ENCODE results near the gene SMOC2. TPM values are rescaled to one million over a fixed set of nuclear protein-coding genes. Genes with fewer than 3 reads are reported as not detected.

Gene SMOC2
- total RNA-seq, 1 experiment from 2014 or later: 0.42 TPM

DNA sequence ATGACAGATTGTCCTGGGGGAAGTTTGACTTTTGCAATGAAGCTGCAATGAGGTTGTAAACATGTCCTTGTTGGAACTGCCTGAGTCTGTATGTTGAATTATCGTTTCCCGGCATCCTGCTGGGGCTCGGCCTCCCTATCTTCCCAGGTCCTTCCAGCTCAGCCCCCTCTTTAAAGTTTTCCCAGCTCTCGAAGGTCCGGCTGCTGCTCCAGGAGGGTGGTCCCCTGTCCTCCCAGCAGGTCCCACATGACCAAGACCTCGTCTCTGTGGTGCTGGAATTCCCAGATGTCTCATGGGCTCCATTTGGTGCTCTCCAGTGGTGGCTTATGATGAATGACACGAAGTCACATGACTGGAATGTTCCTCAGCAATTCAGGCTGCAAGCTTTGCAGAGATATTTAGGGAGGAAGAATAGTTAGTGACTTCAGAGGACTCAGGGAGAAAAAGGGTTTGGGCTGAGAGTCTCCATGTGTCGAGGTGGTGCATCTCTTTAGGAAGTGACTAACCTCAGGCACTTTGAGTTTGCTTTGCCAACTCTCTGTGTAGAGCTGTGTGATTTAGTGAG lies 21.4 kb downstream of the SMOC2 start:
- Histone ChIP-seq H3K79me2 (ENCODE audit: insufficient read depth, low read length) (no peaks in the 10 kb centered on the region), H3K9me3 (ENCODE audit: control insufficient read depth in 1 of 2, insufficient read depth in 1 of 2, low read depth in 1 of 2, low read length in 2 of 2) (no peaks in the 10 kb centered on the region), H3K27me3 (ENCODE audit: insufficient read depth, low read length) (peaks cover 20% of the 10 kb centered on the region), H4K20me1 (ENCODE audit: insufficient read depth) (no peaks in the 10 kb centered on the region), H3K9ac (ENCODE audit: low read length) (no peak overlapping the region), H3K9me2 (ENCODE audit: insufficient read depth) (no peaks in the 10 kb centered on the region), H3K4me2 (ENCODE audit: low read length) (no peak overlapping the region), H3K4me3 (replicated peaks in 1 of 2; ENCODE audit: low read depth in 1 of 2, low read length in 2 of 2) (no peak overlapping the region), H3K27ac (ENCODE audit: low read depth, low read length) (no peak overlapping the region), H3K4me1 (ENCODE audit: control insufficient read depth in 1 of 2, insufficient read depth in 2 of 2, low read length in 2 of 2) (no peaks in the 10 kb centered on the region), H3K36me3 (ENCODE audit: control insufficient read depth in 1 of 2, insufficient read depth in 2 of 2, low read length in 2 of 2) (no peaks in the 10 kb centered on the region), H2AFZ (ENCODE audit: low read depth, low read length, poor library complexity, severe bottlenecking) (no peak overlapping the region)
- no peak for DNase-seq (ENCODE audit: low read depth, low spot score)
- TF ChIP-seq ZBTB33 (IDR thresholded peaks at IDR 0.05; ENCODE audit: extremely low read depth, insufficient replicate concordance, low read length) (no peak), JUND (IDR thresholded peaks at IDR 0.05) (no peak), EGR1 (IDR thresholded peaks at IDR 0.05; ENCODE audit: low read depth) (no peak), CBX3 (IDR thresholded peaks at IDR 0.05; ENCODE audit: low read depth) (no peak), RAD21 (IDR thresholded peaks at IDR 0.05; ENCODE audit: low read depth) (no peak), EZH2 (IDR thresholded peaks at IDR 0.05) (no peak), EZH2phosphoT487 (IDR thresholded peaks at IDR 0.05; ENCODE audit: borderline replicate concordance) (no peak), ZNF274 (IDR thresholded peaks at IDR 0.05; ENCODE audit: low read depth, low read length) (no peak), CTCF (IDR thresholded peaks at IDR 0.05 in 2 of 3, conservative IDR thresholded peaks at IDR 0.05 in 1 of 3; ENCODE audit: borderline replicate concordance in 1 of 3, insufficient read depth in 1 of 3, low read depth in 2 of 3, low read length in 2 of 3) (no peak), SP1 (IDR thresholded peaks at IDR 0.05; ENCODE audit: low read depth) (no peak), POLR2AphosphoS5 (IDR thresholded peaks at IDR 0.05; ENCODE audit: low read depth, low read length) (no peak), POLR2A (IDR thresholded peaks at IDR 0.05; ENCODE audit: borderline replicate concordance, extremely low read depth, insufficient read depth, insufficient read length) (no peak), TCF7L2 (IDR thresholded peaks at IDR 0.05; ENCODE audit: borderline replicate concordance, extremely low read depth, insufficient read depth, insufficient read length) (no peak), REST (IDR thresholded peaks at IDR 0.05; ENCODE audit: low read depth) (no peak), SRF (IDR thresholded peaks at IDR 0.05; ENCODE audit: low read depth) (no peak), FOSL1 (IDR thresholded peaks at IDR 0.05; ENCODE audit: low read depth) (no peak), SIN3A (IDR thresholded peaks at IDR 0.05; ENCODE audit: low read depth) (no peak)
- TF ChIP-seq, protein P1, sequence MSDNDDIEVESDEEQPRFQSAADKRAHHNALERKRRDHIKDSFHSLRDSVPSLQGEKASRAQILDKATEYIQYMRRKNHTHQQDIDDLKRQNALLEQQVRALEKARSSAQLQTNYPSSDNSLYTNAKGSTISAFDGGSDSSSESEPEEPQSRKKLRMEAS (IDR thresholded peaks at IDR 0.05): no peak
- TF ChIP-seq, protein P2, sequence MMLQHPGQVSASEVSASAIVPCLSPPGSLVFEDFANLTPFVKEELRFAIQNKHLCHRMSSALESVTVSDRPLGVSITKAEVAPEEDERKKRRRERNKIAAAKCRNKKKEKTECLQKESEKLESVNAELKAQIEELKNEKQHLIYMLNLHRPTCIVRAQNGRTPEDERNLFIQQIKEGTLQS (IDR thresholded peaks at IDR 0.05): no peak
- BruUV-seq (replicated peaks): no TSS peak
- intact Hi-C loops (cut with micrococcal nuclease): no loop called here
- no peak for ATAC-seq
- RAD21 ChIA-PET (ENCODE audit: low non-redundant PET in 1 of 2, low total read pairs in 2 of 2, uncharacterized antibody in 2 of 2, unreplicated experiment in 2 of 2): no interaction called here
- CTCF ChIA-PET: no interaction called here
- POLR2A ChIA-PET: no interaction called here
